Measurements from ENCODE around the gene DHRS3.

The DHRS3 gene

GRCh38 chr1:12618965-12619791, 1.2 kb upstream of the DHRS3 start:
- peak overlapping the region; percentile 96 for H3K27ac ChIP-seq
- TF ChIP-seq, protein P1, sequence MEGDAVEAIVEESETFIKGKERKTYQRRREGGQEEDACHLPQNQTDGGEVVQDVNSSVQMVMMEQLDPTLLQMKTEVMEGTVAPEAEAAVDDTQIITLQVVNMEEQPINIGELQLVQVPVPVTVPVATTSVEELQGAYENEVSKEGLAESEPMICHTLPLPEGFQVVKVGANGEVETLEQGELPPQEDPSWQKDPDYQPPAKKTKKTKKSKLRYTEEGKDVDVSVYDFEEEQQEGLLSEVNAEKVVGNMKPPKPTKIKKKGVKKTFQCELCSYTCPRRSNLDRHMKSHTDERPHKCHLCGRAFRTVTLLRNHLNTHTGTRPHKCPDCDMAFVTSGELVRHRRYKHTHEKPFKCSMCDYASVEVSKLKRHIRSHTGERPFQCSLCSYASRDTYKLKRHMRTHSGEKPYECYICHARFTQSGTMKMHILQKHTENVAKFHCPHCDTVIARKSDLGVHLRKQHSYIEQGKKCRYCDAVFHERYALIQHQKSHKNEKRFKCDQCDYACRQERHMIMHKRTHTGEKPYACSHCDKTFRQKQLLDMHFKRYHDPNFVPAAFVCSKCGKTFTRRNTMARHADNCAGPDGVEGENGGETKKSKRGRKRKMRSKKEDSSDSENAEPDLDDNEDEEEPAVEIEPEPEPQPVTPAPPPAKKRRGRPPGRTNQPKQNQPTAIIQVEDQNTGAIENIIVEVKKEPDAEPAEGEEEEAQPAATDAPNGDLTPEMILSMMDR (conservative IDR thresholded peaks at IDR 0.05) = no peak

- TF ChIP-seq, protein P1 (conservative IDR thresholded peaks at IDR 0.05) = no peak
- H3K27ac ChIP-seq = peak overlapping the region; percentile 96
These were observed 603 bp upstream of the DHRS3 start for GRCh38 chr1:12618661-12618964.

GRCh38 chr1:12617511-12617900, 504 bp downstream of the DHRS3 start:
- H3K27ac ChIP-seq = peak overlapping the region; percentile 96
- TF ChIP-seq, protein P1 (conservative IDR thresholded peaks at IDR 0.05) = no peak

GRCh38 chr1:12616709-12617373, 1.2 kb downstream of the DHRS3 start:
- peak overlapping the region; percentile 96 for H3K27ac ChIP-seq

DNA sequence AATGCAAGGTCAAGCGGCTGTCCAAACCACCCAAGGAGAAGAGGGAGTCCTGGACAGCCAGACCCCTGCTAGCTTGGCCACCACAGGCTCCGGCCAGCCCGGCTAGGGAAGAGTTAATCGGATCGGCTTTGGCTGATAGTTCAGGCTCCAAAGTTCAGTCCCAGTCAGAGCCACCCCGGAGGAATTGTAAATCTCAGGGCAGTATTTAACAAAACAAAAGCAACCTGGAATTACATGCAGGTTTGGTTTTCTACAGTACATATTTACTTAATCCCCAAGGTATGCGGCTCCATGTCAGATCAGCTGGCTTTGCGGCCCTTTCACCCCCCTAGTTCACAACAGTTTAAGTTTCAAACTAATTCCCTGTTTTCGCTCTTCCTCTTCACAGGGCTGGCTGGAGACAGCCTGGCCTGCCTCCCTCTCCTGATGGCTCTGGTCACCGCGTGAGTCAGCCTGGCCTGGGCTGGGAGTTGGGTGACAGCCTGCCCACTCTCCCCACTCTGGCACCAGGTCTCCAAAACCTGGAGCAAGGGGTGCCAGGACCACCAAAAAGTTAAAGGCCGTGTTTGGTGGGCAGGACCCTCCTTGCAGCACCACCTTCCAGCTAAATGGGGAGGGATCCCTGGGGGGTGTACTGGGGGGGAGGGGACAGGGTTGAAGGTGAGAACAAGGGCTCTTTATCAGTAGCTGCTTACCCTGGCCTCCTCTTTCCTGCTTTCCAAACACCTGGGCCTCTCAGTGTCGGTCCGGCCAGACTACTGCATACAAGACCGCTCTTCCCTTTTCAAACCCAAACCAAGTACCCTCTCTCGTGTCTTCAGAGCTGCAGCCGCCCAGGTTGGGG, 1.9 kb downstream of the DHRS3 start:
- TF ChIP-seq, protein P1 (conservative IDR thresholded peaks at IDR 0.05) = no peak
- peak overlapping the region; percentile 96 for H3K27ac ChIP-seq

More at GRCh38 chr1:12616709-12617373, 1.2 kb downstream of the DHRS3 start:
- TF ChIP-seq, protein P1 (conservative IDR thresholded peaks at IDR 0.05) = no peak

DNA sequence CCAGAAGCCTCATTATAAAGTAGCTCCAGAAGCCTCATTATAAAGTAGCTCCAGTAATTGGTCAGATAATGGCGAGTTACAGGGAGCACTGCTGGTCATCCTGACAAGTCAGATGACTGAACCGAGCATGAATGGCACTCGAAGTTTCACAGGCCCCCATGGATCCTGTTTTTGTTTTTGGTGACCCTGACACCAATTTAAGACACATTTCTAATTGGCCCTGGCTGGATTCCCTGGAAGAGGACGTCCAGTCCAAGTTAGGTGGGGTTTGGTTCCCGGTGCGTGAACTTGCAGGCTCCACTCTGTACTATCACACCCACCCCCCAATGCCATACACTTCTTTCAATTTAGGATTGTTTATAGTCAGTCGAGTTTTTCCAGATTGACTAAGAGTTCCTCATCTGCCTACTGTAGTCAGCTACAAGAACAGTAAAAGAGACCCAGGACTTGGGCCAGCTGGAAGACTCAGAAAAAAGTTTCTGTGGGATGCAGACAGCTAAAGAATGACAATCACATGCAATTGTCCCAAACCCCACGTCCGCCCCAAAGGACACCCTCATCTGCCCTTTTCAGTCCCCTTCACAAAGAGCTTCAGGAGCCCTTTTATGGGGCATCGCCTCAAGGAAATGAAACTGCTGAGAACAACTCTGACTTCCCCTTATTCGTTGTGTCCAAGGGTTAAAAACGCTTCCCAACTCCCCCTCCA, 2.7 kb downstream of the DHRS3 start:
- peak overlapping the region; percentile 96 for H3K27ac ChIP-seq
- TF ChIP-seq, protein P1 (conservative IDR thresholded peaks at IDR 0.05) = no peak
